Right atrium auricular region (tissue), 2 donors: ENCODE data around the gene RASAL2. TPM values are rescaled to one million over a fixed set of nuclear protein-coding genes. Genes with fewer than 3 reads are reported as not detected.

Experiments
- DNase-seq: peaks from one replicate; pipeline ENCODE4 v3.0.0-alpha.2; 2019; ENCODE audit warnings: low spot score
- H3K27ac ChIP-seq, 2 donors: fragments of 200-600 bp; sonication (generic); 1 replicate in 1 of 2; 2 replicates in 1 of 2; pipeline ENCODE4 v1.5.1; 2016 to 2019
- H3K27me3 ChIP-seq, 2 donors: fragments of 200-600 bp; sonication (generic); one replicate each; pipeline versions ENCODE4 v1.5.1 to v1.6.0; 2017 to 2019
- H3K36me3 ChIP-seq: fragments of 200-600 bp; sonication (generic); one replicate; pipeline ENCODE4 v1.5.1; 2016
- H3K4me1 ChIP-seq, 2 donors: fragments of 200-600 bp; sonication (generic); one replicate each; pipeline versions ENCODE4 v1.5.1 to v1.6.0; 2017 to 2019
- H3K4me3 ChIP-seq, 2 donors: fragments of 200-600 bp; sonication (generic); 1 replicate in 1 of 2; 2 replicates in 1 of 2; pipeline ENCODE4 v1.5.1; 2017 to 2019; ENCODE audit warnings: mild to moderate bottlenecking in 1 of 2, moderate library complexity in 1 of 2
- H3K9me3 ChIP-seq, 2 donors: fragments of 200-600 bp; sonication (generic); one replicate each; pipeline ENCODE4 v1.5.1; 2019
- total RNA-seq, 2 donors: library from RNA; depleted of rRNA; stranded (reverse); fragments of >200 nt; gene quantifications; one replicate each; pipeline ENCODE4 v1.1.0, GENCODE V29; 2016
- TF ChIP-seq, protein P1 (sequence below), 2 donors: fragments of 200-600 bp; sonication (generic); IDR thresholded peaks; one replicate each; pipeline ENCODE4 v1.5.1; 2019; ENCODE audit warnings: antibody characterized with exemption in 2 of 2

RASAL2 gene
- total RNA-seq, 2 donors from 2014 or later, result 34.1 to 44.7 TPM

DNA sequence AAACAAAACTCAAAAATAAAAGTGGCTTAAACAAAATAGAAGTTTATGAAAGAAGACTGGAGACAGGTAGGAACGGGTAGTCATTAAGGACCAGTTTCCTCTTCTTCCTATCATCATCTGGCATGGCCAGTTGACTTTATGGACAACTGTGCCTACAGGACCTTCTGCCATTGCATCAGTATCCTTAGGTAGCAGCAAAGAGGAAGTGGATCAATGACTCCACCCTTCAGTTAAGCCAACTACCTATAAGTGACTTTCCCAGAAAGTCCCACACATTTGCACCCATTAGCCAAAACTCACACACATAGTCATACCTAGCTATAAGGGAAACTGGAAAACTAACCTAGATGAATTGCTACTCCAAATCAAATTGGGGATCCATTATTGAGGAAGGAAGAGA is 51.7 kb downstream of the RASAL2 start:
- no peaks in the 10 kb centered on the region for H3K9me3 ChIP-seq
- no peak overlapping the region for H3K27ac ChIP-seq
- H3K4me3 ChIP-seq, result no peak overlapping the region
- H3K27me3 ChIP-seq, result no peaks in the 10 kb centered on the region
- peaks cover 0 to 8% of the 10 kb centered on the region in 2 donors for H3K4me1 ChIP-seq
- no peaks in the 10 kb centered on the region for H3K36me3 ChIP-seq
- DNase-seq, result no peak
- TF ChIP-seq, protein P1, sequence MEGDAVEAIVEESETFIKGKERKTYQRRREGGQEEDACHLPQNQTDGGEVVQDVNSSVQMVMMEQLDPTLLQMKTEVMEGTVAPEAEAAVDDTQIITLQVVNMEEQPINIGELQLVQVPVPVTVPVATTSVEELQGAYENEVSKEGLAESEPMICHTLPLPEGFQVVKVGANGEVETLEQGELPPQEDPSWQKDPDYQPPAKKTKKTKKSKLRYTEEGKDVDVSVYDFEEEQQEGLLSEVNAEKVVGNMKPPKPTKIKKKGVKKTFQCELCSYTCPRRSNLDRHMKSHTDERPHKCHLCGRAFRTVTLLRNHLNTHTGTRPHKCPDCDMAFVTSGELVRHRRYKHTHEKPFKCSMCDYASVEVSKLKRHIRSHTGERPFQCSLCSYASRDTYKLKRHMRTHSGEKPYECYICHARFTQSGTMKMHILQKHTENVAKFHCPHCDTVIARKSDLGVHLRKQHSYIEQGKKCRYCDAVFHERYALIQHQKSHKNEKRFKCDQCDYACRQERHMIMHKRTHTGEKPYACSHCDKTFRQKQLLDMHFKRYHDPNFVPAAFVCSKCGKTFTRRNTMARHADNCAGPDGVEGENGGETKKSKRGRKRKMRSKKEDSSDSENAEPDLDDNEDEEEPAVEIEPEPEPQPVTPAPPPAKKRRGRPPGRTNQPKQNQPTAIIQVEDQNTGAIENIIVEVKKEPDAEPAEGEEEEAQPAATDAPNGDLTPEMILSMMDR (IDR thresholded peaks at IDR 0.05), result no peak

DNA sequence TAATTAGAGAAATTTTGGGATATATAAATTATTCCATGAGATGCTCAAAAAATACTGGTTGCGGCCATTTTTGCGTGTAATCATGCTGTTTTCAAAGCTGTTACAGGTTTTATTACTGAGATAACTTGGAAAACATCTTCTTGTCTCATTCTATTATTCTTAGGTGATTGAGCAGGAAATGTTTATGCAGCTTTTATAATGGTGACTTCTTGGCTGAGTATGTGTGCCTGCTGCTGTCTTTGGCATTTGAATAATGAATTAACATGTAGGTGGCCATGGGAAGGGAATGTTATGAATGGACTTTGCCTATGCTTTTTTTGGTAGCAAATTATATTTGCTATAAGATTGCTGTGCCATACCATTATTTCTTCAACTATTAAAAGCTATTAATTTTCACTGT is 52.5 kb downstream of the RASAL2 start:
- Histone ChIP-seq H3K27ac (no peak overlapping the region), H3K9me3 (no peaks in the 10 kb centered on the region), H3K4me3 (no peak overlapping the region), H3K36me3 (no peaks in the 10 kb centered on the region), H3K4me1 (peaks cover 0 to 14% of the 10 kb centered on the region in 2 donors), H3K27me3 (no peaks in the 10 kb centered on the region)
- DNase-seq, result no peak
- TF ChIP-seq, protein P1 (IDR thresholded peaks at IDR 0.05), result no peak

DNA sequence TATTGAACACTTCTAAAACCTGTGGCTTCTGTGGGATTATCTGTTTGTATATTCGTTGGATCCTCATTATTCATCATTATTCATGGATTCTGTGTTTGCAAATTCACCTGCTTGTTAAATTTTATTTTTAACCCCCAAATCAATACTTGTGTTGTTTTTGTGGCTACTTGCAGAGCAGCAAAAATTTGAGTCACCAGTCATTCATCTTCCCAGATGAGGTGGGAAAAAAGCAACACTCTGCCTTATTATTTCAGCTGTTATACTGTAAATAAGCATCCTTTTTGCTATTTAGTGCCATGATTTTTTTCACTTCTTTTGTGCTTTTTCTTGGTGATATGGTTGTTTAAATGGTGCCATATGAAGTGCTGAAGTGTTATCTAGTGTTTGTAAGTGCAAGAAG is 56.7 kb downstream of the RASAL2 start:
- H3K4me1 ChIP-seq, result peaks cover 0 to 29% of the 10 kb centered on the region in 2 donors
- no peak overlapping the region for H3K27ac ChIP-seq
- TF ChIP-seq, protein P1 (IDR thresholded peaks at IDR 0.05), result no peak
- H3K9me3 ChIP-seq, result no peaks in the 10 kb centered on the region
- no peak for DNase-seq
- H3K27me3 ChIP-seq, result no peaks in the 10 kb centered on the region
- H3K4me3 ChIP-seq, result no peak overlapping the region
- H3K36me3 ChIP-seq, result no peaks in the 10 kb centered on the region

DNA sequence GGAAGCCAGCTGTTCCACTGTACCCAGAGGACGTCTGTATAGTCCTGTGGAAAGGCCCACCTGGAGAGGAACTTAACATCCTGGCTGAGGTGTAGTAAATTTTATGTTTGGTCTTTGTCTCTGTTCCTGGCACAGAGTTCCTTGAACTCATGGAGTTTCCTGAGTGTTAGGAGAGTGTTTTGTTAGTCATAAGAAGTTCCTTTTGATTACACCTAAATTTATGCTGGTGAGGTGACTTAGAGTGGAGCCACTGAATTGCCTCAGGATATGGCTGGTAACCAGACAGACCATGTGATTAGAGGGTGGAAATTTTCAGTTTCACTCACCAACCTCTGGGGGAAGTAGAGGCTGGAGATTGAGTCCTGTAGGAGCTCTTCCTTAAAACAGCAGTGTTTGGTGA is 57.9 kb downstream of the RASAL2 start:
- TF ChIP-seq, protein P1 (IDR thresholded peaks at IDR 0.05), result no peak
- peaks cover 0 to 37% of the 10 kb centered on the region in 2 donors for H3K4me1 ChIP-seq
- H3K4me3 ChIP-seq, result no peak overlapping the region
- no peak overlapping the region for H3K27ac ChIP-seq
- no peaks in the 10 kb centered on the region for H3K9me3 ChIP-seq
- H3K36me3 ChIP-seq, result no peaks in the 10 kb centered on the region
- H3K27me3 ChIP-seq, result no peaks in the 10 kb centered on the region
- no peak for DNase-seq

DNA sequence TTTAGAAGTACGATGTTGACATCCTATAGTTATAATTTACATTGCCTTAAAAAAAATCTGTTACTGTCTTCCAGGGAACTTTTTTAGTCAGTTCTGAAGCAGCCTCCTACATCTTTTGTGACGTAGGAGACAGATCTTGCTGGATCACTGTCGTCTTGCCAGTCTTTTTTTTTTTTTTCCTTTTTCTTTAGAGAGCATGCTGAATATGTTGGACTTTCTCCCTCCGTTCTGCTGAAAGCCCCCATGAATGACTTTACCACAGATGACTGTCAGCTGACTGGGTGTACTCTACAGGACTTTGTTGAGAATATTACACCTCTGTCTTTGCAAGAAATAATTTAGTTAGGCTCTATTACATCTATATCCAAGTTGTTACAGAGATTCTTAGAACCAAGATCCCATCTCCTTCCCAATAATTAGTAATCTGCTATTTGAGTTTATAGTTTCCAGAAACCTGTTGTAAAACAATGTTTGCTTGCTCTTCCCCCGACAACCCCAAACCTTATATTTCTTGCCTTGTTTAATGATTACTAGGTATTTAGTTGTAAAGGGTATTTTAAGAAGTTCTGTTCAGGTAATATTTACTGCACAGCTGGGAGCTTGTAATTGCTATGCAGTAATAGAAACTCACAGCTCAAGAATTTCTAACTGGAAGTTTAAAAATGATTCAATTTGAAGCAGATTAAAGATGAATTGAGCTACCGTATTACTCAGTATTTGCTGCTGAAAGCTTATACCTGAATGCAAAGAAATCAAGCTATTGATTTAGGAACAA is 61.8 kb downstream of the RASAL2 start:
- Histone ChIP-seq H3K27ac (no peak overlapping the region), H3K9me3 (no peaks in the 10 kb centered on the region), H3K4me1 (peaks cover 0 to 45% of the 10 kb centered on the region in 2 donors), H3K27me3 (no peaks in the 10 kb centered on the region), H3K4me3 (no peak overlapping the region), H3K36me3 (no peaks in the 10 kb centered on the region)
- DNase-seq, result no peak
- TF ChIP-seq, protein P1 (IDR thresholded peaks at IDR 0.05), result no peak
